GM19193 (cell line): ENCODE data around the gene PLB1.

Source experiments
- POLR2A ChIP-seq: IDR thresholded peaks from 4 replicates; pipeline ENCODE4 v1.6.1; 2011; ENCODE audit not compliant: insufficient read depth, insufficient read length; ENCODE audit errors: extremely low read depth

PLB1 gene

DNA sequence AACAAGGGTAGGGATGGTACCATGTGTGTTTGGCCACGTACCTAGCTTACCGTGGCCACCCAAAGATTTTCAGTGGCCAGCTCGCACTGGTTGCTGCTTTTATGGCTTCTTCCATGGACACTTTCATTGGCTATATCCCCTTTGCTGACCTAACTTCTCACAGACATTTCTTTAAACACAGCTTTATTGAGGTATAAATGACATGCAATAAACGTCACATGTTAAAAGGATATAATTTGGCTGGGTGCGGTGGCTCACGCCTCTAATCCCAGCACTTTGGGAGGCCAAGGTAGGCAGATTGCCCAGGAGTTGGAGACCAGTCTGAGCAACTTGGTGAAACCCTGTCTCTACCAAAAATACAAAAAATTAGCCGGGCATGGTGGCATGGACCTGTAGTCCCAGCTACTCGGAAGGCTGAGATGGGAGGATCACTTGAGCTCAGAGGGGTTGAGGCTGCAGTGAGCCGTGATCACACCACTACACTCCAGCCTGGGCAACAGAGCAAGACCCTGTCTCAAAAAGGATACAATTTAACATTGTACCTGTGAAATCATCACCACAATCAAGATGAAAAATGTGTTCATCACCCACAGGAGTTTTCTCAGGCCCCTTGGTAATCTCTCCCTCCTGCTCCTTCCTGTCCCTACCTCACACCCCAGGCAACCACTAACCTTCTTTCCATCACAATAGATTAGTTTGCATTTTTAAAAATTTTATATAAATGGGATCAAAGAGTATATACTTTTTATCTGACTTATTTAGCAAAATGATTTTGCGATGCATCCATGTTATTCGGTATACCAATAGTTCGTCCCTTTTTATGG is 127.9 kb downstream of the PLB1 start:
- no peak for TF ChIP-seq POLR2A

DNA sequence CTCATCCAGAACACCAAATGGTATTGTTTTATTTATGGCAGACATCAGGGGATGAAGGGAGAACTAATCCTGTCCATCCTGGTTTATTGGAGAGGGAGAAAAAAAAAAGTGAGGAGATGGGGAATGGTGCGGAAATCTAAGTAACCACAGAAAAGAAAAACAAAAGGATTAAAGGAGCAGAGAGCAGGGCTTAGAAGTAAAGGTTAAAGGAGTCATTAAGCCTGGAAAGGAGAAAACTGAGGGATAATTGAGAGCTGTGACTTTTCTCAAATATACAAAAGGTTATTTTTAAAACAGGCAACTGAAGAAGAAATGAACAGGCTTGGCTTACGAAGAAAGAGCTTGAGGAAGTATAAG is 128.6 kb downstream of the PLB1 start:
- TF ChIP-seq POLR2A, result no peak

- TF ChIP-seq POLR2A, result peak; percentile 26
These were observed 129.2 kb downstream of the PLB1 start for GRCh38 chr2:28624793-28625701.

- TF ChIP-seq POLR2A, result no peak
These were observed 130.5 kb downstream of the PLB1 start for GRCh38 chr2:28626376-28626775.

DNA sequence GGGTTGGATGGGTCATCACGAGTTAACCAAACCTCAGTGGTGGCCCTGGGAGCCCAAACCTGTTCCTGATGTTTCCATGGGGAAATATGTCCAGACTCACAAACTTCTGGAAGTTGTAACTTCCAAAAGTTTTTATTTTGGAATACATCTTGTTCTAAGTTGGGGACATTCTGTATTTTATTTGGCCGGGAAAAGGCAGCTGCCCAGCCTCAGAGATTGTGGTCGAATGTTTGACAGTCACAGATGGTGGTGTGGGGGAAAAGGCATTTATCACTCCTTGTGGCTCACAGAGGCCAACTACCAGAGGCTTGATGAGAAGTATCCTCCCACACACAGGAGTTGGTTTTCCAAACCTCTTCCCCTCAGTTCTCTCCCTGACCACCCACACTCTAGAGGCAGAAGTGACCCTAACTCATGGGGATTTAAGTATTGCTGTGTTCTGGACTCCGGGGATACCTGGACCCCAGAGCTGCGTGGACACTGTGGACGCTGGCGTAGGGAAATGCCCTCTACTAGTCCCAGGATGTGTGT is 131.1 kb downstream of the PLB1 start:
- TF ChIP-seq POLR2A, result no peak

GRCh38 chr2:28627722-28628480 is 132.0 kb downstream of the PLB1 start:
- TF ChIP-seq POLR2A, result no peak

DNA sequence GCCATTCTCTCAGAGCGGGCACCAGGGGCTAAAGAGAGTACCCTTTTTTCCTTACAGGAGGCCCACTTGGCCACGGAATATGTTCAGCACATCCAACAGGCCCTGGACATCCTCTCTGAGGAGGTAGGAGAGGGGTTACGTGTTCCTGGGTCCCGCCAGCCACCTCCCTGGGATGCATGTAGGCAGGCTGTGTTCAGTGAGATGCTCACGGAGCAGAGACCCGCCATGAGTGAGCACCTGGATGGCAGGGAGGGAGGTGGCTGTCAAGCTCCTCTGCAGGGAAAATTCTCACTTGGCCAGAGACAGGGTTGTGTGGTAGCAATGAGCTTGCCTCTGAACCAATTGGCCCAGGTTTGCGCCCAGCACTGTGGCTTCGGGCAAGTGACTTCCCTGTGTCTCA is 132.6 kb downstream of the PLB1 start:
- TF ChIP-seq POLR2A, result no peak

DNA sequence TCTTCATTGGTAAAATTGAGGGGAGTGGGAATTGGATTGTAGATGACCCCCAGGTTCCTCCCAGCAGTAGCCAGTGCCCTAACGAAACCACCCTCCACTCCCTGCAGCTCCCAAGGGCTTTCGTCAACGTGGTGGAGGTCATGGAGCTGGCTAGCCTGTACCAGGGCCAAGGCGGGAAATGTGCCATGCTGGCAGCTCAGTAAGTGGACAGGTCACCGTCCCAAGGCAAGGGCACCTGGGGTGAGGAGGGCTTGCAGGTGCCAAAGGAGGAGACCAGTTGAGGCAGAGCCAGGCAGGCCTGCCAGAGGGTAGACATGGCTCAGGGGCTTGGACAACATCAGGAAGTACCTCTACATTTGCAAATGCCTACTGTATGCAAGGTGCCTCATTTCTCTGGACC is 133.1 kb downstream of the PLB1 start:
- TF ChIP-seq POLR2A, result no peak

DNA sequence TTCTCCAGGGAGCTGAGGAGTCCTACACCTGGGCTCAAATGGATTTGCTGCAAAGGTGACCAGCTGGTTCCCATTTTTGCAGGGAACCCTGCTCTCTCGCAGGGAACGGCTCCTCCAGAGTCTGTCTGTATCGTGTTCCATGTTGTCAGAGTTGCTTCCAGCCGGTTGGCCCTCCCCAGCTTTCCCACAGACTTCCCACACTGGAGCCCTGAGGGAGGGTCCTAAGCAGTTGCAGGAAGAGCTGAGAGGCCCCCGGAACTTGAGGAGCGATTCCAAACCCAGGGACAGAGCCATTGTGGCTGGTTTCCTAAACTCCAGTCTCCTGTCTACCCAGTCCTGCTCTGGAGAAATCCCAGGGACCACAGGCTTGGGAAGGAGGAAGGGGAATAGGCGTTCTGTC is 134.1 kb downstream of the PLB1 start:
- TF ChIP-seq POLR2A, result no peak

DNA sequence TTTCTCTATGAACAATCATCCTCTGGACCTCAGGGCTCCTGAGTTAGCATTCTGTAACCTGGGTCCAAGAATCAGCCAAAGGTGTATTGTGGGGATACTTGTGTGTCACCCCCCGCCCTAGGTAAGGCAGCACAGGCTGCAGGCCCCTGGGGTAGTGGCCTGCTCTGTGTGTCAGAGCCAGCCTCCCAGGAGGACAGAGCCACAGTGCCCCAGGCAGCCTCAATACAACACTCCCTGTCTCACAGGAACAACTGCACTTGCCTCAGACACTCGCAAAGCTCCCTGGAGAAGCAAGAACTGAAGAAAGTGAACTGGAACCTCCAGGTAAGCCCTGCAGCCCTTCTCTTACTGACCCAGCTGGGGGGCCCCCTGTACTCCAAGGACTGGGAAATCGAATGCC is 134.5 kb downstream of the PLB1 start:
- TF ChIP-seq POLR2A, result no peak

- no peak for TF ChIP-seq POLR2A
These were observed 135.8 kb downstream of the PLB1 start for GRCh38 chr2:28631514-28632206.

DNA sequence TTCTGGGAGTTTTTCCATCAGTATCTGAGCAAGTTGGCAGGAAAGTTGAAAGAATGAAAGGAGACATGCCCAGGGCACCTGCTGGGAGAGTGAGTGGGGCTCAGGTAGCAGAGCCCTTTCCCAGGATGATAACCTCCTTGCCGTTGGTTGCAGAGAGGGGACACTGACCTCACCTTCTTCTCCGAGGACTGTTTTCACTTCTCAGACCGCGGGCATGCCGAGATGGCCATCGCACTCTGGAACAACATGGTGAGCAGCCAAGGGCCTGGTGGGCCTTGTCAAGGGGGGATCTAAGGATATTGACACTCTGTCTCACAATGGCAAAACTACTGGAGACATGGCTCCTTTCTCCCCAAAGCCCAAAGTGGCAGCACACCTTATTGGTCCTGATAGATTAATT is 136.9 kb downstream of the PLB1 start:
- TF ChIP-seq POLR2A, result no peak

- TF ChIP-seq POLR2A, result no peak
These were observed 137.3 kb downstream of the PLB1 start for GRCh38 chr2:28633204-28633603.

DNA sequence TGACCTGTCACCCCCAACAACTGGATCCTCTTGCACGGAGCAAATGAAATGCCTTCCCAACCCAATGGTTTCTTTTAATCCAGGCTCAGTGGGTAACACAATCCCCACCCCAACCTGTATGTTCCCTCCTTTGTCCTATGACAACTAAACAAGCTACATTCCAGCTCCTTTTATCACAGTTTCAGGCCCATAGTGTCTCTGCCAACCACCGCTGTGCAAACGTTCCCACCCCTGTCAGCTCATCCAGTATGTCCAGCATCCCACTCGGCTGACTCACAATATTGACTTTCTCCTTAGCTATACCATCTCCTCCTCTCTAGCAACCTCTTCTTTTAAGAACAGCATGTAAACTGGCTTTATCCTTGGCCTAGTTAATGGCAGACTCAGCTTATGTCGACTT is 137.9 kb downstream of the PLB1 start:
- TF ChIP-seq POLR2A, result no peak
